Motor neuron (in vitro differentiated cells): ENCODE measurements around the gene IL7R. TPM values are rescaled to one million over a fixed set of nuclear protein-coding genes. Genes with fewer than 3 reads are reported as not detected.
"Not testable (repeated sequence)": the region's sequence is repeated elsewhere in the genome, so short reads cannot be mapped to it uniquely, and the experiment has no call there.

Source experiments
- ATAC-seq, 8 experiments: fragments of 200-7000 bp; cut with Tn5 transposase; replicated peaks in 6 of 8; 2 replicates each; pipeline ENCODE4 v1.8.0; 2021; ENCODE audit warnings: mild to moderate bottlenecking in 8 of 8, moderate library complexity in 8 of 8
- H3K27ac ChIP-seq, 2 donors: fragments of 250-450 bp; sonication (Bioruptor Pico); 2 replicates each; pipeline ENCODE4 v1.9.0; 2021; ENCODE audit warnings: antibody characterized with exemption in 2 of 2, mild to moderate bottlenecking in 2 of 2, moderate library complexity in 1 of 2
- H3K4me1 ChIP-seq, 2 donors: fragments of 250-450 bp; sonication (Bioruptor Pico); replicated peaks in 1 of 2; 2 replicates each; pipeline ENCODE4 v1.6.1; 2021; ENCODE audit warnings: antibody characterized with exemption in 2 of 2, mild to moderate bottlenecking in 2 of 2, moderate library complexity in 1 of 2
- H3K4me3 ChIP-seq, 5 donors: fragments of 250-450 bp; sonication (Bioruptor Pico); 2 replicates each; pipeline ENCODE4 v1.9.0; 2021; ENCODE audit warnings: antibody characterized with exemption in 5 of 5, mild to moderate bottlenecking in 5 of 5, moderate library complexity in 4 of 5
- WGBS, 10 experiments: fragments of 450-650 bp; shearing (Covaris generic); methylation state at CpG; one replicate each; pipeline ENCODE4 v1.0.0; 2022; 5-methylcytosine and 5-hydroxymethylcytosine counted together
- in situ Hi-C, 9 experiments: fragments of 400-800 bp; cut with MboI; loops; one replicate each; pipeline ENCODE4 v1.15.0; 2021; ENCODE audit warnings: low sequenced_read_pairs in 9 of 9, low pct_unique_long_range_greater_than_20kb in 2 of 9; ENCODE audit not compliant: unreplicated experiment in 9 of 9
- total RNA-seq, 8 experiments: library from RNA; unstranded; fragments of 300-600 nt; gene quantifications; 2 replicates each; pipeline versions ENCODE4 v1.2.3 to v1.2.4, GENCODE V29; 2022

IL7R gene
- total RNA-seq, 8 experiments from 2014 or later, result 0.08 to 1.5 (median 1.0) TPM; not detected in 1

DNA sequence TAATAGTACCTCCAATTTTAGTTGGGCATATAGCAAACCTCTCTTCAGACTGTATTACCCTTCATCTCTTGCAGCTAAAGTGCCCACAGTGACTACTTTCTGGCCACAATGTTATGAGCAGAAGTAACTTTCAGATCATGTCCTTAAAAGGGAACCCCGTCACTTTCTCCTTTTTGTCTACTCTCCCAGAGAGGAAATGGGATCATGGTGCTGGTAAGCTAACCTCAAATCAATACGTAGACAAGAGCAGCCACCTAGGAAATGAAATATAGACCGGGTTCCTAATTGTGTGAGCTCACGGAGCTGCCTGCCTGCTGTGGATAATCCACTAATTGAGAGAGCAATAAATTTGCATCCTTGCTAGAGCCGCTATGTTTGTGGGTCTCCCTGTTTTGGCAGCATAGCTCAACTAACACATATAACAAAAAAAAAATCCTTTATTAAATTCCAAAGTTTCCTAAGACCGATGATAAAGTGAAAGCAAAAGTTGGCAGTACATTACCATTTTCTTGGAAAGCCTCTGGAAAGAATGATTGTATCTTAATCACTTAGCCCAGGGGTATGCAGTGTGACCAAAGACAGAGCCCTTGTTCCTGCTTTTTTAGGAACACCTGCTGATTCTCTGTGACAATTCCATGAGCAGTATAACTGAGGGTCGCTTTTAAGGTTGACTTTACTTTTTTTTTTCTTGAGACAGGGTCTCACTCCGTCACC is 5.6 kb upstream of the IL7R start:
- in situ Hi-C loops, result no loop called here
- ATAC-seq, result peak in 3 of 8 experiments; percentile 65 to 85 (median 68)

DNA sequence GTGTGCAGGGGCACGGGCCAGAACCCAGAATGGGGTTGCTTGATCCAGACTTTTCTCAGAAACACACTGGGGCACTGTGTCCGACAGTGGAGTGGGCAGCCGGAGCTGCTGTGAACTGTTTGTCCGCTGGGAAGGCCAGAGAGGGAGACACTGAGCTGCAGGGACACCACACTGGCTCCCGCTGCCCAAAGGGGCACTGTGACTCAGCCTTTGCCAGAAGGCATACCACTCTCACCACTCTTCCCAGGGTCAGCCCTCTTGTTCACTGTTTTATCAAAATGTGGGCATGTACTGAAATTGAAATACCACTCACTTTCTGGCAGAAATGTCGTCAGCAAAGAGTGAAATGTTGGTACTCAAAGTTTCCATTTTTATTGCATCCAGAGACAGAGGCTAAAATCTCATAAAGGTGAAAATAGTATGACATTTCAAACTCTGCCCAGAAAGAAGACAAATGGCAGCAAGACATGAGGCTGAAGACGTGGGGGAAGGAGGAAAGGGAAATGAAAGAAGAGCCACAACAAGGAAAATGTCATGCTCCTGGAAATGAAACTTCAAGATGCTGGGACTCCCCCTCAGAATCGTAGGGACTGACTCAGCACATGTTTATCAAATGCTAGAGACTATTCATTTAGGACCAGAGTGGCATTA is 4.5 kb upstream of the IL7R start:
- in situ Hi-C loops, result no loop called here
- H3K27ac ChIP-seq, result no peak overlapping the region
- no peak overlapping the region for H3K4me3 ChIP-seq
- no peaks in the 10 kb centered on the region for H3K4me1 ChIP-seq
- ATAC-seq, result no peak
- 25 to 94% (median 69%) methylated on average over 1 to 6 of the region's 8 CpGs; no CpG with 5 or more reads in 2 of the 10 experiments for WGBS, 10 experiments

More for the DNA sequence above, 5.6 kb upstream of the IL7R start:
- 9 to 90% (median 75%) methylated on average over 2 to 8 of the region's 8 CpGs; no CpG with 5 or more reads in 1 of the 10 experiments for WGBS, 10 experiments
- Histone ChIP-seq H3K27ac (no peak overlapping the region), H3K4me1 (no peaks in the 10 kb centered on the region), H3K4me3 (no peak overlapping the region)

DNA sequence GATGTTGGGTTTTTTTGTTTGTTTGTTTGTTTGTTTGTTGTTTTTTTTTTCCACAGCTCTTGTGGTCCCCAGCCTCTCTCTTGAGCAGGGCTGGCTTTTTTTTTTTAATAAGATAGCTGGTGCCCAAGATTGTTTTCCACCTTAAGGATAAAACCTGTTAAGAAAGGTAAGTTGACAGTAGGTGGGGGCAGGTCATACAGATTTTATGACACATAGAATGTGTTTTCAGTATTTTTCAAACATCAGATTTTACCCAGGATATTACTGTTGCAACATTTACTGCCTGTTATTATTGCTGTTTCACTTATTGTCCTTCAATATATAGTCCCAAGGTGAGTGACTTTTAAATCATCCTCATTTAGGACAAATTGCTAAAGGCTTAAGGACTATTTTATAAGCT is 3.9 kb upstream of the IL7R start:
- ATAC-seq, result no peak
- H3K4me1 ChIP-seq, result no peaks in the 10 kb centered on the region
- H3K4me3 ChIP-seq, result no peak overlapping the region
- in situ Hi-C loops, result no loop called here
- H3K27ac ChIP-seq, result no peak overlapping the region

DNA sequence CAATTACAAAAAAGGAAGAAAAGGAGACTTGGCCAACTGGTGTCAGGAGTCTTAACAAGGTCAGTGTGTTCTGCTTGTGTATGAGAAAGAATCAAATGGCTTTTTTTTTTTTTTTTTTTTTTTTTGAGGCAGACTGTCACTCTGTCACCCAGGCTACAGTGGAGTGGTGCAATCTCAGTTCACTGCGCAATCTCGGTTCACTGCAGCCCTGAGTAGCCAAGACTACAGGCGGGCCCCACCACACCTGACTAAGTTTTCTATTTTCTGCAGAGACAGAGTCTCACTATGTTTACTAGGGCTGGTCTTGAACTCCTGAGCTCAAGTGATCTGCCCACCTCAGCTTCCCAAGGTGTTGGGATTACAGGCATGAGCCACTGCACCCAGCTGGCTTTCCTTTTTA is 3.1 kb upstream of the IL7R start:
- peaks cover 0 to 3% of the 10 kb centered on the region in 2 donors for H3K4me1 ChIP-seq
- H3K4me3 ChIP-seq, result no peak overlapping the region
- in situ Hi-C loops, result no loop called here
- WGBS, 10 experiments, result 83 to 93% methylated on average over 3 of the region's 3 CpGs; no CpG with 5 or more reads in 8 of the 10 experiments
- peak in 1 of 8 experiments; percentile 24 for ATAC-seq
- no peak overlapping the region for H3K27ac ChIP-seq

DNA sequence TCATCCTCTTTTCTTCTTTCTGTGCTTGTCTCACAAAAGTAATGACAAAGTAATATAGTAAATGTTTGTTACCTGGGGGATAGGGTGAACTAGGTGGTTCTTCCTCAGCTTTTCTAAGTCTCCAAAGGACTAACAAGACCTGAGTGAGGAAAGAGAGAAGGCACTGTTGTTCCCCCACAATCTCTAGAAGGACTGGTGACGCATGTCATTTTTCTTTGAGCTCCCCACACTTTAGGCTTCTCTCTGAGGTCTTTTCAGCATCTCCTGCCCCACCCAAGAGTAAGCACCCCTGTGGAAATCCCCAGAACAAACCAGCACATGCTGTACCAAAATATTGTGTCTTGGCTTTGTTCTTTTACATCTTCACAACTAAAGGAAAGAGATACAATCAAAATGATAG is 2.4 kb upstream of the IL7R start:
- Histone ChIP-seq H3K4me1 (peaks cover under 1 to 3% of the 10 kb centered on the region in 2 donors), H3K4me3 (no peak overlapping the region), H3K27ac (no peak overlapping the region)
- ATAC-seq, result no peak
- in situ Hi-C loops, result no loop called here
- WGBS, 10 experiments, result 33 to 100% (median 86%) methylated on average over 1 of the region's 1 CpG; no CpG with 5 or more reads in 3 of the 10 experiments

DNA sequence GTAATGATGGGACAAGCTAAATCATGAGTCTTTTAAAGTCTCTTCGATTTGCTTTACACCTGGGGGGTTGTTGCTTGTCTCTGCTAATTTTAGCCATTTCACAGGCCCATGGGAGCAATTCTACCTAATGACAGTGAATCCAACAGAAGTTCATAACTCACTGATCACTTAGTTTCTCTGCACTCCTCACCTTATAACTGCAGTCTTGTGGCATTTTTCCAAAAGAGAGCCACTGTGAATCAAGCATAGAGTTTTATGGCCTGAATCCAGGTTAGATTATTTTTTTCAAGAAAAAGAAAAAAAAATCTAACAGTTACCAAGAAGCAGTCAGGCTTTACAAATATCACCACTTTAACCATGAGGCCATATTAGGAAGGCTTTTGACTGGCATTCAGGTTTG is 1.5 kb upstream of the IL7R start:
- Histone ChIP-seq H3K4me1 (peaks cover 5 to 8% of the 10 kb centered on the region in 2 donors), H3K4me3 (no peak overlapping the region), H3K27ac (no peak overlapping the region)
- WGBS, 10 experiments, result 40 to 100% (median 87%) methylated on average over 1 of the region's 1 CpG; no CpG with 5 or more reads in 2 of the 10 experiments
- no peak for ATAC-seq
- in situ Hi-C loops, result no loop called here

DNA sequence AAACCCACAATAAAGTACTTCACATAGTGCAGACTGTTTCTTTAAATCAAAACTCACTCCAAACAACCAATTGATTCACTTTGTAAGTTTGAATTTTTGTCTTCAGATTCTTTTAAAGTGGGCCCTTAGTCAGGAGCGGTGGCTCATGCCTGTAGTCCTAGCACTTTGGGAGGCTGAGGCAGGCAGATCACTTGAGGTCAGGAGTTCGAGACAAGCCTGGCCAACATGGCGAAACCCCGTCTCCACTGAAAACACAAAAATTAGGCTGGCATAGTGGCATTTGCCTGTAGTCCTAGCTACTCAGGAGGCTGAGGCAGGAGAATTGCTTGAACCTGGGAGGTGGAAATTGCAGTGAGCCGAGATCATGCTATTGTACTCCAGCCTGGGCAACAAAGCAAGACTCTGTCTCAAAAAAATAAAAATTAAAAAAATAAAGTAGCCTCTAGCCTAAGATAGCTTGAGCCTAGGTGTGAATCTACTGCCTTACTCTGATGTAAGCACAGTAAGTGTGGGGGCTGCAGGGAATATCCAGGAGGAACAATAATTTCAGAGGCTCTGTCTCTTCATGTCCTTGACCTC is 416 bp upstream of the IL7R start:
- H3K4me1 ChIP-seq, H3K4me3 ChIP-seq, H3K27ac ChIP-seq, ATAC-seq, in situ Hi-C loops: not testable (repeated sequence)
- 88 to 100% (median 95%) methylated on average over 1 to 5 of the region's 5 CpGs; no CpG with 5 or more reads in 3 of the 10 experiments for WGBS, 10 experiments

DNA sequence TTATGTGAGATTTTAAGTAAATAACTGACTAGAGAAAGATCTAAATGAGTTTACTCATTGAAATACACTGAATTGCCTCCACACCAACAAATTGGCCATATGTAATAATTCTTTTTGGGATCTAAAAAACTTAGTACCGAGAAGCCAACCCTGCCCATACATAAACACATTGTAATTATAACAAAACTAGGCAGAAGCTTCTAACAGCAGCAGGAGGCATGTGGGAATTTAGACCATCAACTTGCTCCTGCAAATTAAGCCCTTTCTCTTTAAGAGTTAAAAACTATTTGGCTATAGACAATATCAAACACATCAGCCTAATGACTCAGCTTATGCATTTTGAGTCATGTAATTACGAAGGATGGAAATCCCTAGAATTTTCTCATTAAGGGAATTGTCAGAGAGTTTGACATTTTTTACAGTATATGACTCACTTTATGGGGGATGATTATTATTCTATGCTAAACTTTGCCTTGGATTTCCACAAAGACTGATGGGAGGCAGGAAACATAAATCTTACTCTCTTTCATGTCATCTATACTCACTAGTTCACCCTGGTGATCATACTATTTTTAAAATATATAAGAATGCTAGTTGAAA is 1.0 kb downstream of the IL7R start:
- Histone ChIP-seq H3K4me3 (no peak overlapping the region), H3K4me1 (peaks cover 5 to 8% of the 10 kb centered on the region in 2 donors), H3K27ac (no peak overlapping the region)
- ATAC-seq, result peak; percentile 19 to 89 (median 72)
- in situ Hi-C loops, result no loop called here
- WGBS, 10 experiments, result 0 to 85% (median 27%) methylated on average over 1 to 2 of the region's 2 CpGs; no CpG with 5 or more reads in 2 of the 10 experiments

DNA sequence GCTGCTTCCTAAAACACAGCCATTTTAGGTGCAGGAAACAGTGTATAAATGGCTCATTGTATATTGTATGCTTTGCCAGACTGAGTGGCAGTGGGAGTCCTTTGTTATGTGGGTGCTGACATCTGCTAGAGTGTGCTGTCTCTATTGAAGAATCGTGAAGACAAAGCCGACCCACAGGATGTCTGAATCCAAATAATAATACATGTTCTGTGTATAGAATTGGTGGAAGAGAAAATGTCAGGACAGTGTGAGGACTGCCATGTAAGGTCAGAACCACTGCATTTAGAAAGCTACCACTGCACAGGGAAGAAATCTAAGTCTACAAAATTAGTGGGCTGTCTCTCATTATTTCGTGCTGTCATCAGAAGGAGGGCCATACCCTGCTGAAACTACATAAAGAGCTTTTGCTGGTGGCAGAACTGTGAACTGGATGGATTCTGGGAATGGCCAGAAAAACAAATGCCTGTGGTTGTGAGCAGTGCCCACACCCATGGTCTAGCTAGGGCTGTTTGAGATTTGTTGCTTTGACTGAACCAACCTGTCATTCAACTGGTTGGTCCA is 2.5 kb downstream of the IL7R start:
- Histone ChIP-seq H3K4me3 (no peak overlapping the region), H3K27ac (no peak overlapping the region), H3K4me1 (peaks cover 5 to 8% of the 10 kb centered on the region in 2 donors)
- ATAC-seq, result peak in 7 of 8 experiments; percentile 49 to 93 (median 89)
- WGBS, 10 experiments, result 0 to 68% (median 20%) methylated on average over 1 to 3 of the region's 3 CpGs; no CpG with 5 or more reads in 1 of the 10 experiments
- in situ Hi-C loops, result no loop called here

DNA sequence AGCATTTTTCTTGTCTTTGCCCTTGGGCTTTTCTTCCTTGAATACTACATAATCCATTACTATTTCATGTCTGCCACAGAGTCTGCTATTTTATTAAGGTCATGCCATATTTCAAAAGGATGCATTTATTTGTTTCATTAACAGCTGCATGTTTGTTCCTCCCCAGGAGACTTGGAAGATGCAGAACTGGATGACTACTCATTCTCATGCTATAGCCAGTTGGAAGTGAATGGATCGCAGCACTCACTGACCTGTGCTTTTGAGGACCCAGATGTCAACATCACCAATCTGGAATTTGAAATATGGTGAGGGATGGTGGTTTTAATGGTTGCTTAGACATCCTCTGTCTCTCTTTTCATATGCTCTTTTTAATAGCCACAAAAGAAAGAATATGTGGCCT is 4.0 kb downstream of the IL7R start:
- Histone ChIP-seq H3K27ac (no peak overlapping the region), H3K4me3 (no peak overlapping the region), H3K4me1 (peaks cover 5 to 8% of the 10 kb centered on the region in 2 donors)
- ATAC-seq, result peak in 2 of 8 experiments; percentile 18 to 30
- in situ Hi-C loops, result no loop called here
- 50 to 88% (median 73%) methylated on average over 1 of the region's 1 CpG; no CpG with 5 or more reads in 4 of the 10 experiments for WGBS, 10 experiments

DNA sequence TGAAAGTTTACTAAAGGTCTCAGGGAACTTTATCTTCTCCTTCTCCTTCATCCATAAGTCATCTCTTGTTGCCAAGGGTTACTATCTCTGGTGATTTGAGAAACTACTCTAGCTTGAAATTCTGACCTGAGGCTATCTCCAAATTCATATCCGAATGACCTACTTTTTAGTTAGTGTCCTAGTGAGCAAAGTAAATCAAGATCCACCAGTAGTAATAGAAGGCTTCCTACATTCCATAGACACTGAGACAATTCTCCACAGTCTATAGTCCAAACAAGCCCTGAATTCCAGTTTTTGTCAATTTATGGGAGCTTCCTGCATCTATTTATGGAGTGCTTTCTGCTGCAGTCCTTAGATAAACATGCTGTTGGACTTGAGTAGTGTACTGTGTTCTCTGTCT is 5.0 kb downstream of the IL7R start:
- H3K4me3 ChIP-seq, result no peak overlapping the region
- no peak overlapping the region for H3K27ac ChIP-seq
- H3K4me1 ChIP-seq, result peaks cover 5 to 8% of the 10 kb centered on the region in 2 donors
- ATAC-seq, result no peak
- in situ Hi-C loops, result no loop called here
- 29 to 100% (median 100%) methylated on average over 1 of the region's 1 CpG; no CpG with 5 or more reads in 3 of the 10 experiments for WGBS, 10 experiments

DNA sequence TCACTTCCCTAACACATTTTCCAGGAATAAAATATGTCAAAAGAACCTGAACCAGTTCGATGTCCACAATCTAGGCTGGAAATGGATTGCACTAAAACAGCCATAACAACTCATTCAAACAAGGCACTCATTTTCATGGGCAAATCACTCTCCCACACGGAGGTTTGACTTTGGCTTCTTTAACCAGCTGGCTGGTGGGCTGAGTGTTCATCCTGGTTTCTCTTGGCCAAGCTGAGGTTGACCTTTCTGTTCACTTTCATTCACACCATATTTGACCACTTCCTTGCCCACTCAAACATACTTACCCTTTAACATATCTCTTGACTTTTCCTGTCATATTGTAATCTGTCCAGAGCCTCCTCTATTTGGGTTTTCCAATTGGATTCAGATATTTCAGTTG is 5.4 kb downstream of the IL7R start:
- Histone ChIP-seq H3K4me1 (peaks cover 5 to 8% of the 10 kb centered on the region in 2 donors), H3K27ac (no peak overlapping the region), H3K4me3 (no peak overlapping the region)
- WGBS, 10 experiments, result 54 to 100% (median 76%) methylated on average over 1 to 2 of the region's 2 CpGs; no CpG with 5 or more reads in 2 of the 10 experiments
- in situ Hi-C loops, result no loop called here
- ATAC-seq, result no peak

DNA sequence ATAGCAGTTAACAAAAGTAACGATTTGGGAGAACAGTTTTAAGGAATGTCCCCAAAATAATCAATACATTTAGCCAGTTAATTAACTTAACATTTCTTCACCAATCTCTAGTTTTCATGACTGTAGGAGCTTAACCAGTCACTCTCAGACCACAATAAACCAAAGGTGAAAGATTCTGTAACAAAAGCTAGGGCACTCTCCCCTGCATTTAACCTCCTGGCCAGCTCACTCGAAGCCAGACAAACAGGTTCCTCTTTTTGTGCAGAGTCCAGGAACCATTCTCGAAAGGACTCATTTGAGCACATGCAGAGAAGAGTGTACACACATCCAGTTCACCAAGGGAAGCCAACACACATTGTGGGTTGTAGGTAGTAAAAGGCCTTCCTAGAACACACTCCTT is 6.5 kb downstream of the IL7R start:
- no peak for ATAC-seq
- in situ Hi-C loops, result no loop called here
- Histone ChIP-seq H3K4me3 (no peak overlapping the region), H3K4me1 (peaks cover 5% of the 10 kb centered on the region in 2 donors), H3K27ac (no peak overlapping the region)
- 54 to 100% (median 93%) methylated on average over 1 to 3 of the region's 3 CpGs; no CpG with 5 or more reads in 1 of the 10 experiments for WGBS, 10 experiments
